Testis (tissue), 3 donors: ENCODE measurements around the gene AHDC1. TPM values are rescaled to one million over a fixed set of nuclear protein-coding genes. Genes with fewer than 3 reads are reported as not detected.

ENCODE experiments used
- DNase-seq: peaks from one replicate; pipeline ENCODE4 v3.0.0-alpha.2; 2019
- H3K27ac ChIP-seq, 2 donors: fragments of 200-600 bp; sonication (generic); one replicate each; pipeline ENCODE4 v1.5.1; 2019
- H3K27me3 ChIP-seq: fragments of 200-600 bp; sonication (generic); one replicate; pipeline ENCODE4 v1.5.1; 2019
- H3K36me3 ChIP-seq: fragments of 200-600 bp; sonication (generic); one replicate; pipeline ENCODE4 v1.5.1; 2017; ENCODE audit warnings: low read depth; ENCODE audit errors: missing control alignments
- H3K4me1 ChIP-seq: fragments of 200-600 bp; sonication (generic); one replicate; pipeline ENCODE4 v1.5.1; 2019
- H3K4me3 ChIP-seq, 2 donors: fragments of 200-600 bp; sonication (generic); one replicate each; pipeline ENCODE4 v1.5.1; 2017 to 2019
- H3K9me3 ChIP-seq: fragments of 200-600 bp; sonication (generic); one replicate; pipeline ENCODE4 v1.5.1; 2017
- POLR2A ChIP-seq: fragments of 450-650 bp; IDR thresholded peaks from one replicate; pipeline ENCODE4 v1.6.1; 2017; ENCODE audit warnings: antibody characterized with exemption, mild to moderate bottlenecking, moderate library complexity
- WGBS, 2 donors: methylation state at CpG; one replicate each; pipeline ENCODE4 v1.1.5; 2018; 5-methylcytosine and 5-hydroxymethylcytosine counted together
- intact Hi-C: fragments of 100-400 bp; cut with DNase I; formaldehyde crosslinking; loops from one replicate; pipeline ENCODE4 v1.15.1; 2023; ENCODE audit warnings: low total_unique reads
- polyA plus RNA-seq: library from polyadenylated mRNA; stranded (reverse); fragments of 350-450 nt; fragmentation: Illumina TruSeq; extraction: RNeasy Lipid Tissue Mini Kit (QIAGEN cat#74804); gene quantifications from one replicate; pipeline ENCODE4 v1.2.3, GENCODE V29; 2014; ENCODE audit warnings: low read depth, low replicate concordance; ENCODE audit not compliant: insufficient read depth
- total RNA-seq, 2 donors: library from RNA; depleted of rRNA; stranded (reverse); fragments of >200 nt; gene quantifications; one replicate each; pipeline ENCODE4 v1.2.3, GENCODE V29; 2016
- TF ChIP-seq, protein P1 (sequence below), 3 experiments: fragments of 450-650 bp in 2 of 3; fragments of 200-600 bp in 1 of 3; sonication (generic) in 1 of 3; IDR thresholded peaks; one replicate each; pipeline ENCODE4 v1.5.1; 2016 to 2019; ENCODE audit warnings: antibody characterized with exemption in 3 of 3, mild to moderate bottlenecking in 2 of 3, moderate library complexity in 1 of 3

AHDC1 gene
- total and polyA plus RNA-seq, 3 donors from 2014 or later, result 32.5 to 86.8 (median 73.7) TPM

DNA sequence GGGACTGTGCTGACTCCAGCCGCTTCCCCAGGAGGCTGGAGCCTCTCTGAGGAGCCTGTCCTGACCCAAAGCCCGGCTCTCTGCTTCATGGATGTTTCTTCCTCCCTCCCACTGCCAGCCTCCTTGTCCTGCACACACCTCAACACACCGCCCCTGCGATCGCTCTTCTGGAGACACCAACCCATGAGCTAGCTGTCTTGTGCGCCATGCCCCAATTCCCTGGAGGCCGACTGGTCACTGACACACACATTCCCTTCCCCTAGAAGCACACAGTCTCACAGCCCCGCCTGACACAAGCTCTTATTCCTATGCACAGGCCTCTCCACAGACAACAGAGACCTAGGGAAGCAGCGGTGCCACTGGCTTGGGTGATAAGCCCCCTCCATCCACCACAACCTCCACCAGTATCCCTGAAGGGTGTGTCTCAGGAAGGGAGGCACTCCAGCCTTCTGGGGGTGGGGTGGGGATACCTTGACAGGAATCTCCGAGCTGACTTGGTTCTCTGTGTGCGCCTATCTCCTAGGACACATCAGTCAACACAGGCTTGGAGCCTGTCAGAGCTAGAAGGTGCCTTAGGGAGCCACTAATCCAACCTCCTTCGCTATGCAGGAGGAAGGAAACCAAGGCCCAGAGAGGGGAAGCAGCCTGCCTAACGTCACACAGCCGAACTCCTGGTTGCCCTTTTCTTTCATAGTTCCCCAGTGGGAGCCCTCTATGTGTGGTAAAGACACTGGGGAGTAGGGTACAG lies 31.1 kb downstream of the AHDC1 start:
- 40 to 57% methylated on average over 12 to 14 of the region's 14 CpGs for WGBS, 2 donors
- Histone ChIP-seq H3K27ac (peak overlapping the region; percentile 80 to 92), H3K4me3 (no peak overlapping the region), H3K4me1 (peaks cover 91% of the 10 kb centered on the region), H3K27me3 (no peaks in the 10 kb centered on the region), H3K9me3 (no peaks in the 10 kb centered on the region), H3K36me3 (no peaks in the 10 kb centered on the region)
- intact Hi-C loops, result no loop called here
- no peak for DNase-seq
- no peak for TF ChIP-seq POLR2A
- TF ChIP-seq, protein P1, sequence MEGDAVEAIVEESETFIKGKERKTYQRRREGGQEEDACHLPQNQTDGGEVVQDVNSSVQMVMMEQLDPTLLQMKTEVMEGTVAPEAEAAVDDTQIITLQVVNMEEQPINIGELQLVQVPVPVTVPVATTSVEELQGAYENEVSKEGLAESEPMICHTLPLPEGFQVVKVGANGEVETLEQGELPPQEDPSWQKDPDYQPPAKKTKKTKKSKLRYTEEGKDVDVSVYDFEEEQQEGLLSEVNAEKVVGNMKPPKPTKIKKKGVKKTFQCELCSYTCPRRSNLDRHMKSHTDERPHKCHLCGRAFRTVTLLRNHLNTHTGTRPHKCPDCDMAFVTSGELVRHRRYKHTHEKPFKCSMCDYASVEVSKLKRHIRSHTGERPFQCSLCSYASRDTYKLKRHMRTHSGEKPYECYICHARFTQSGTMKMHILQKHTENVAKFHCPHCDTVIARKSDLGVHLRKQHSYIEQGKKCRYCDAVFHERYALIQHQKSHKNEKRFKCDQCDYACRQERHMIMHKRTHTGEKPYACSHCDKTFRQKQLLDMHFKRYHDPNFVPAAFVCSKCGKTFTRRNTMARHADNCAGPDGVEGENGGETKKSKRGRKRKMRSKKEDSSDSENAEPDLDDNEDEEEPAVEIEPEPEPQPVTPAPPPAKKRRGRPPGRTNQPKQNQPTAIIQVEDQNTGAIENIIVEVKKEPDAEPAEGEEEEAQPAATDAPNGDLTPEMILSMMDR (IDR thresholded peaks at IDR 0.05), result no peak

- no peaks in the 10 kb centered on the region for H3K27me3 ChIP-seq
- H3K27ac ChIP-seq, result peak overlapping the region; percentile 80 to 92
- TF ChIP-seq POLR2A, result no peak
- TF ChIP-seq, protein P1 (IDR thresholded peaks at IDR 0.05), result no peak
- H3K4me1 ChIP-seq, result peaks cover 91% of the 10 kb centered on the region
- WGBS, 2 donors, result 9 to 18% methylated on average over 6 to 9 of the region's 9 CpGs
- no peaks in the 10 kb centered on the region for H3K9me3 ChIP-seq
- intact Hi-C loops, result no loop called here
- H3K4me3 ChIP-seq, result no peak overlapping the region
- DNase-seq, result no peak
- no peaks in the 10 kb centered on the region for H3K36me3 ChIP-seq
Observed at GRCh38 chr1:27572019-27572678, 31.8 kb downstream of the AHDC1 start.

- no peaks in the 10 kb centered on the region for H3K36me3 ChIP-seq
- DNase-seq, result peak; percentile 71
- H3K4me3 ChIP-seq, result no peak overlapping the region
- peaks cover 91% of the 10 kb centered on the region for H3K4me1 ChIP-seq
- H3K27me3 ChIP-seq, result no peaks in the 10 kb centered on the region
- H3K27ac ChIP-seq, result peak overlapping the region; percentile 80 to 92
- WGBS, 2 donors, result 31% methylated on average over 6 to 18 of the region's 18 CpGs
- intact Hi-C loops, result no loop called here
- no peaks in the 10 kb centered on the region for H3K9me3 ChIP-seq
- TF ChIP-seq, protein P1 (IDR thresholded peaks at IDR 0.05), result no peak
- no peak for TF ChIP-seq POLR2A
Observed at GRCh38 chr1:27571439-27572018, 32.4 kb downstream of the AHDC1 start.

DNA sequence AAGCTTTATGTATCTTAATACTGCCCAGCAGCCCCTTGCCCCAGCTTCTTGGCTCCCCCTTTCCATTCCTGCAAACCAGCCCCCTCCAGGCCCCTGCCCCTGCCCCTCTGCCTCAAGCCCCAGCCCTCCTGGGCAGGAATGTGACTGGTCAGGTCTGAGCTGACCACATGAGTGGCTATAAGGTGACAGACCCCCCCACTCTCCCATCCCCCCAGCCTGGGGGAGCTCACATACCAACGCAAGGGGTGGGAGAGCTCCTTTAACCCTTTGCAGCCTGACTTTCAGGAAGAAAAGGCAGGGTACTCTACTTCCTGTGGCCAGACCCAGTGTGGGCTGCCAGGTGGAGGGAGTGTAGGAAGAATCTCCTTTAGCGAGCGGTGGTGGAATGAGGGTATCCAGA lies 33.2 kb downstream of the AHDC1 start:
- TF ChIP-seq, protein P1 (IDR thresholded peaks at IDR 0.05), result no peak
- TF ChIP-seq POLR2A, result no peak
- Histone ChIP-seq H3K27me3 (no peaks in the 10 kb centered on the region), H3K27ac (peak overlapping the region; percentile 80 to 92), H3K36me3 (no peaks in the 10 kb centered on the region), H3K9me3 (no peaks in the 10 kb centered on the region), H3K4me3 (no peak overlapping the region), H3K4me1 (peaks cover 92% of the 10 kb centered on the region)
- WGBS, 2 donors, result 51 to 84% methylated on average over 2 to 3 of the region's 3 CpGs
- intact Hi-C loops, result no loop called here
- DNase-seq, result no peak
